ENCODE data around the gene SCARB1. TPM values are rescaled to one million over a fixed set of nuclear protein-coding genes. Genes with fewer than 3 reads are reported as not detected.
"Not testable (repeated sequence)": the region's sequence is repeated elsewhere in the genome, so short reads cannot be mapped to it uniquely, and the experiment has no call there.

Gene SCARB1
- total RNA-seq, 2 donors from 2014 or later: 33.0 to 36.2 TPM

DNA sequence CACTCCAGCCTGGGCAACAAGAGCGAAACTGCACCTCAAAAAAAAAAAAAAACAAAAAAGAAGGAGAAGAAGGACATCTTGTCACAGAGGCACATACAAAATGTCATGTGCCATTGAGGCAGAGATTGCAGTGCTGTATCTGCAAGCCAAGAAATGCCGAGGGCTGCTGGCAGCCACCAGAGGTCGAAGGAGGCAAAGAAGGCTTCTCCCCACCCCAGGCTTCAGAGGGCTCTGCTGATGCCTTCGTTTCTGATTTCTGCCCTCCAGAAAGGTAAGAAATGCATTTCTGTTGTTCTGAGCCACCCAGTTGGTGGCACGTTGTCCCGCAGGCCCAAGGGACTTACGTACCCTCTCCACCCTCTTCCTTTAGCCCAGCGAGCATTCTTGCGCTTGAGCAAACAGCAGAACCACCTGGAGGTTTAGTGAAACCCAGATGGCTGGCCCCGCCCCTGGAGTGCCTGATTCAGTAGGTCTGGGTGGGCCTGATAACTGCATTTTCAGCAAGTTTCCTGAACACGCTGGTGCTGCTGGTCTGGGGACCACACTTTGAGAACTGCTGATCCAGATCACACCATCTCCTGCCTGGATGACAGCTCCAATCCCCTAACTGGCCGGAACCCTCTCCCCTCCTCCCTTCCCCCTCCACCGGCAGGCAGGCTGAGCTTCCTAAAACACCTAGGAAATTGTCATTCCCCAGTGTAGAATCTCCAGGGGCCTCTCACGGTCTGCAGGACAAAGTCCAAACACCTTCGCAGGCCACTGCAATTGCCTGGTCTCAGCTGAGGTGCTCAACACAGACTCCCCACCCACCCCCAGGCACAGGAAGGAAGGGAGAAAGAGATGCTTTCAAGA, 21.1 kb upstream of the SCARB1 start:
- H3K9ac ChIP-seq (ENCODE audit: extremely low read depth, low read length, poor library complexity, severe bottlenecking): no peak overlapping the region
- no peaks in the 10 kb centered on the region for H3K27me3 ChIP-seq (ENCODE audit: control insufficient read depth, insufficient read depth, low read length, poor library complexity, severe bottlenecking)
- WGBS, 2 experiments (ENCODE audit: insufficient coverage in 1 of 2, insufficient read length in 1 of 2): 58 to 60% methylated on average over 6 to 15 of the region's 15 CpGs
- H3K4me3 ChIP-seq (ENCODE audit: low read length): no peak overlapping the region
- peaks cover 10% of the 10 kb centered on the region for H3K4me1 ChIP-seq (ENCODE audit: control insufficient read depth, insufficient read depth, low read length)
- H3K36me3 ChIP-seq (ENCODE audit: control insufficient read depth, insufficient read depth, low read length): no peaks in the 10 kb centered on the region
- Mint-ChIP-seq H3K36me3 (ENCODE audit: low read depth) (no peaks in the 10 kb centered on the region), H3K4me1 (peaks cover 26% of the 10 kb centered on the region), H3K27me3 (ENCODE audit: insufficient read depth) (peaks cover 4% of the 10 kb centered on the region), H3K4me3 (peak overlapping the region; percentile 23), H3K9me3 (no peaks in the 10 kb centered on the region), H3K27ac (peak overlapping the region; percentile 78)
- DNase-seq: peak; percentile 87
- H3K9me3 ChIP-seq (ENCODE audit: control insufficient read depth, low read length): no peaks in the 10 kb centered on the region
- TF ChIP-seq, protein P1, sequence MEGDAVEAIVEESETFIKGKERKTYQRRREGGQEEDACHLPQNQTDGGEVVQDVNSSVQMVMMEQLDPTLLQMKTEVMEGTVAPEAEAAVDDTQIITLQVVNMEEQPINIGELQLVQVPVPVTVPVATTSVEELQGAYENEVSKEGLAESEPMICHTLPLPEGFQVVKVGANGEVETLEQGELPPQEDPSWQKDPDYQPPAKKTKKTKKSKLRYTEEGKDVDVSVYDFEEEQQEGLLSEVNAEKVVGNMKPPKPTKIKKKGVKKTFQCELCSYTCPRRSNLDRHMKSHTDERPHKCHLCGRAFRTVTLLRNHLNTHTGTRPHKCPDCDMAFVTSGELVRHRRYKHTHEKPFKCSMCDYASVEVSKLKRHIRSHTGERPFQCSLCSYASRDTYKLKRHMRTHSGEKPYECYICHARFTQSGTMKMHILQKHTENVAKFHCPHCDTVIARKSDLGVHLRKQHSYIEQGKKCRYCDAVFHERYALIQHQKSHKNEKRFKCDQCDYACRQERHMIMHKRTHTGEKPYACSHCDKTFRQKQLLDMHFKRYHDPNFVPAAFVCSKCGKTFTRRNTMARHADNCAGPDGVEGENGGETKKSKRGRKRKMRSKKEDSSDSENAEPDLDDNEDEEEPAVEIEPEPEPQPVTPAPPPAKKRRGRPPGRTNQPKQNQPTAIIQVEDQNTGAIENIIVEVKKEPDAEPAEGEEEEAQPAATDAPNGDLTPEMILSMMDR (conservative IDR thresholded peaks at IDR 0.05): peak; percentile 20
- no peak overlapping the region for H3K27ac ChIP-seq (ENCODE audit: low read depth, low read length)

DNA sequence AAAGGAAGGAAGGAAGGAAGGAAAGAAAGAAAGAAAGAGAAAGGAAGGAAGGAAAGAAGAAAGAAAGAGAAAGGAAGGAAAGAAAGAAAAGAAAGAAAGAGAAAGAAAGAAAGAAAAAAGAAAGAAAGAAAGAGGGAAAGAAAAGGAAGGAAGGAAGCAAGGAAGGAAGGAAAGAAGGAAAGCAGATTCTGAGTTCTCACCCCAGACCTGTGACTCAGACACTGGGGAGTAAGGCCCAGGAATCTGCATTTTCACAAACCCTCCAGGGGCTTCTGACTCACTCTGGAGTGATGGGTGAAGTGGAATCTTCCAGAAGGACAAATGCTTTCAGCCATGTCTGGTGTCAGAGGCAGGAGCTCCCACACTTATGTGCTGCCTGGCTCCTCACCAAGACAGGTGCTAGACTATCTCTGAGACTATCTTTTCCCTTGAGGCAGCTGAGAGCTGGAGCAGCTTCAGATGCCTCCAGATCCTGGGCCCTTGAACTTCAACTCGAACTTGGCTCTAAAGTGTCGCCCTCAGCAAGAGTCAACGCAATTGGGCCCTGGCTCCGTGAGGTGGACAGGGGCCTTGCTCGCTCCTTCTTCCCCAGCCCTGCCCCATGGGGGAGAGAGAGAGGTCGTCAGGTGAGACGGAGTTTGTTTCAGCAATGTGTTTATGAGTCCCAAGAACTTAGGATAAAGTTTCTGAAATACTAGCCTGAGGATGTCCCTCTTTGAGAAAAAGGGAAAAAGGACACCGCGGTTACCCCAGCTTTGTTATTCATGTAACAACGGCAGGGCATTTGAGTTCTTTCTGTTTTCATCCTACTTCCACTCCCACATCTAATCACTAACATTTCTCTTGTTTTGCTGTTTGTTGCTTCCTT, 19.8 kb upstream of the SCARB1 start:
- no peaks in the 10 kb centered on the region for H3K27me3 ChIP-seq (ENCODE audit: control insufficient read depth, insufficient read depth, low read length, poor library complexity, severe bottlenecking)
- TF ChIP-seq, protein P1 (conservative IDR thresholded peaks at IDR 0.05): no peak
- no peaks in the 10 kb centered on the region for H3K36me3 ChIP-seq (ENCODE audit: control insufficient read depth, insufficient read depth, low read length)
- 67 to 70% methylated on average over 3 to 9 of the region's 10 CpGs for WGBS, 2 experiments (ENCODE audit: insufficient coverage in 1 of 2, insufficient read length in 1 of 2)
- H3K27me3 Mint-ChIP-seq (ENCODE audit: insufficient read depth): peaks cover 4% of the 10 kb centered on the region
- no peaks in the 10 kb centered on the region for H3K9me3 Mint-ChIP-seq
- no peak overlapping the region for H3K9ac ChIP-seq (ENCODE audit: extremely low read depth, low read length, poor library complexity, severe bottlenecking)
- H3K27ac ChIP-seq (ENCODE audit: low read depth, low read length): no peak overlapping the region
- no peaks in the 10 kb centered on the region for H3K36me3 Mint-ChIP-seq (ENCODE audit: low read depth)
- H3K4me1 ChIP-seq (ENCODE audit: control insufficient read depth, insufficient read depth, low read length): peaks cover 10% of the 10 kb centered on the region
- H3K4me3 ChIP-seq (ENCODE audit: low read length): no peak overlapping the region
- peaks cover 26% of the 10 kb centered on the region for H3K4me1 Mint-ChIP-seq
- peak; percentile 72 for DNase-seq
- H3K27ac Mint-ChIP-seq: no peak overlapping the region
- no peak overlapping the region for H3K4me3 Mint-ChIP-seq
- no peaks in the 10 kb centered on the region for H3K9me3 ChIP-seq (ENCODE audit: control insufficient read depth, low read length)

DNA sequence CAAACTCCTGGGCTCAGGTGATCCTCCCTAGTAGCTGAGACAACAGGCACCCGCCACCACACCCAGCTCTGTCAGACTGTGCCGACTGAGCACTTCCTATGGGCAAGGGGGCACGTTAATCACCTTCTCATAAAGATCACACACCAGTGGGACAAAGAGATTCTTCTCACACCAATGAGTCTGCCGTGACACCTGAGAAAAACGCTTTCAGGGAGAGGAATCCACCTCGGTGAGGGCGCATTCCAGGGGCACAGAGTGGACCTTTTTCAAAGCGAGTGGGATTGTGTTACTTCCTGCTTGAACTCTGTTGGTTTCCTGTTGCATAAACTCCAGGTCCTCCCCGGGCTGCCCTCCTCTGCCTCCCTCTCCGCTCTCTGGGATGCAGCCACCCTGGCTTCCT, 17.5 kb upstream of the SCARB1 start:
- TF ChIP-seq, protein P1 (conservative IDR thresholded peaks at IDR 0.05): no peak
- H3K4me3 Mint-ChIP-seq: no peak overlapping the region
- Histone ChIP-seq H3K27me3 (ENCODE audit: control insufficient read depth, insufficient read depth, low read length, poor library complexity, severe bottlenecking) (no peaks in the 10 kb centered on the region), H3K9ac (ENCODE audit: extremely low read depth, low read length, poor library complexity, severe bottlenecking) (no peak overlapping the region), H3K4me3 (ENCODE audit: low read length) (no peak overlapping the region), H3K9me3 (ENCODE audit: control insufficient read depth, low read length) (no peaks in the 10 kb centered on the region), H3K4me1 (ENCODE audit: control insufficient read depth, insufficient read depth, low read length) (peaks cover 10% of the 10 kb centered on the region), H3K36me3 (ENCODE audit: control insufficient read depth, insufficient read depth, low read length) (no peaks in the 10 kb centered on the region), H3K27ac (ENCODE audit: low read depth, low read length) (no peak overlapping the region)
- H3K27me3 Mint-ChIP-seq (ENCODE audit: insufficient read depth): peaks cover 4% of the 10 kb centered on the region
- peak; percentile 68 for DNase-seq
- no peaks in the 10 kb centered on the region for H3K36me3 Mint-ChIP-seq (ENCODE audit: low read depth)
- peaks cover 19% of the 10 kb centered on the region for H3K4me1 Mint-ChIP-seq
- H3K27ac Mint-ChIP-seq: no peak overlapping the region
- H3K9me3 Mint-ChIP-seq: no peaks in the 10 kb centered on the region
- 76 to 88% methylated on average over 7 to 10 of the region's 10 CpGs for WGBS, 2 experiments (ENCODE audit: insufficient coverage in 1 of 2, insufficient read length in 1 of 2)

DNA sequence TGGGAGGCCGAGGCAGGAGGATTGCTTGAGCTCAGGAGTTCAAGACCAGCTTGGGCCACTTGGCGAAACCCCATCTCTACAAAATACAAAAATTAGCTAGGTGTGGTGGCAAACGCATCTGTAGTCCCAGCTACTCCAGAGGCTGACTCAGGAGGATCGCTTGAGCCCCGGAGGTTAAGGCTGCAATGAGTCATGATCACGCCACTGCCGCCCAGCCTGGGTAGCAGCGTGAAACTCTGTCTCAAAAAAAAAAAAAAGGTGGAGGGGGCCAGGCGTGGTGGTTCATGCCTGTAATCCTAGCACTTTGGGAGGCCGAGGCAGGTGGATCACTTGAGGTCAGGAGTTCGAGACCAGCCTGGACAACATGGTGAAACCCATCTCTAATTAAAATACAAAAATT, 16.7 kb upstream of the SCARB1 start:
- not testable (repeated sequence) for H3K4me3 ChIP-seq (ENCODE audit: low read length); H3K27me3 ChIP-seq (ENCODE audit: control insufficient read depth, insufficient read depth, low read length, poor library complexity, severe bottlenecking); H3K9ac ChIP-seq (ENCODE audit: extremely low read depth, low read length, poor library complexity, severe bottlenecking); H3K9me3 Mint-ChIP-seq; H3K27ac Mint-ChIP-seq; H3K36me3 ChIP-seq (ENCODE audit: control insufficient read depth, insufficient read depth, low read length); H3K4me3 Mint-ChIP-seq; DNase-seq; H3K36me3 Mint-ChIP-seq (ENCODE audit: low read depth); H3K27ac ChIP-seq (ENCODE audit: low read depth, low read length); H3K4me1 ChIP-seq (ENCODE audit: control insufficient read depth, insufficient read depth, low read length); H3K27me3 Mint-ChIP-seq (ENCODE audit: insufficient read depth); H3K9me3 ChIP-seq (ENCODE audit: control insufficient read depth, low read length)
- WGBS, 2 experiments (ENCODE audit: insufficient coverage in 1 of 2, insufficient read length in 1 of 2): 95% methylated on average over 11 of the region's 11 CpGs
- H3K4me1 Mint-ChIP-seq: peaks cover 19% of the 10 kb centered on the region

Data from endodermal cell (in vitro differentiated cells).